ENCODE results near the gene RIN2. TPM values are rescaled to one million over a fixed set of nuclear protein-coding genes. Genes with fewer than 3 reads are reported as not detected.

The RIN2 gene
- total RNA-seq, 3 donors from 2014 or later (not counting 1 experiment from before 2014, with no cell fraction given): 0.72 to 2.7 (median 2.7) TPM

GRCh38 chr20:19806806-19807190 lies 48.7 kb downstream of the RIN2 start:
- 91% methylated on average over 4 of the region's 4 CpGs for WGBS (ENCODE audit: insufficient coverage)
- no peaks in the 10 kb centered on the region for H3K36me3 Mint-ChIP-seq

DNA sequence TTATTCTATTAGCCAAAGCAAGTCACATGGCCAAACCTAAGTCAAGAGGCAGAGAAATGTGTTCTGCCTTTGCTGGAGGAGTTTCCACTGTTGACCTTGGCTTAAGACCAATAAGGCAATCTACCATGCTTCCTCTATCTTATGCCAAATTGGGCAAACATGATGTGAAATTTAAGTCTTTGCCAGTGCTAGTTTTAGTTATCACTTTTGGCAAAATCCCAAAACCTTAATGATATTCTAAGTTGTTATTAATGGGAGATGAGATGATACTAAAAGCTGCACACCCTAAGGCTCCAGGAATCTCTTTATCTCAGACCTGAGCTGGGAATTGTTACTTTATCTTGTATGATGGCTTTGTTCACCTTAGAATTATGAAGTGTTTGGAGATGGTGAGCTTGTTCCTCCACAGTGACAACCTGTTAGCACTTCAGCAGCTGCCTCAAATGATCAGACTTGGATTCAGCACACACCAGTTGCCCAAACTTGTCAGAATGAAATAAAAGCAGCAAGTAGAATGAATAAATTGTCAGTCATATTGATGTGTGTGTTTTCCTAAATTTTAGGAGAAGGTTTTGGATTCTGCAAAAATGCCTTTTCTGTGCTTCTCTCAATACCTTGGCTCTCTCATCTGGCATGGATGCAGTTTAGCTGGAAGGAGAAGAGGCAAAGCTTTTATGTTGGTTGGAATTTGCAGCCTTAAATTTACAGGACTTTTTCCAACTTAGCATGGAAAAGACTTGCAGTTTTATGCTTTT lies 49.3 kb downstream of the RIN2 start:
- no peaks in the 10 kb centered on the region for H3K36me3 ChIP-seq (ENCODE audit: control insufficient read depth, insufficient read depth, low read length)
- TF ChIP-seq, protein P1, sequence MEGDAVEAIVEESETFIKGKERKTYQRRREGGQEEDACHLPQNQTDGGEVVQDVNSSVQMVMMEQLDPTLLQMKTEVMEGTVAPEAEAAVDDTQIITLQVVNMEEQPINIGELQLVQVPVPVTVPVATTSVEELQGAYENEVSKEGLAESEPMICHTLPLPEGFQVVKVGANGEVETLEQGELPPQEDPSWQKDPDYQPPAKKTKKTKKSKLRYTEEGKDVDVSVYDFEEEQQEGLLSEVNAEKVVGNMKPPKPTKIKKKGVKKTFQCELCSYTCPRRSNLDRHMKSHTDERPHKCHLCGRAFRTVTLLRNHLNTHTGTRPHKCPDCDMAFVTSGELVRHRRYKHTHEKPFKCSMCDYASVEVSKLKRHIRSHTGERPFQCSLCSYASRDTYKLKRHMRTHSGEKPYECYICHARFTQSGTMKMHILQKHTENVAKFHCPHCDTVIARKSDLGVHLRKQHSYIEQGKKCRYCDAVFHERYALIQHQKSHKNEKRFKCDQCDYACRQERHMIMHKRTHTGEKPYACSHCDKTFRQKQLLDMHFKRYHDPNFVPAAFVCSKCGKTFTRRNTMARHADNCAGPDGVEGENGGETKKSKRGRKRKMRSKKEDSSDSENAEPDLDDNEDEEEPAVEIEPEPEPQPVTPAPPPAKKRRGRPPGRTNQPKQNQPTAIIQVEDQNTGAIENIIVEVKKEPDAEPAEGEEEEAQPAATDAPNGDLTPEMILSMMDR (IDR thresholded peaks at IDR 0.05): no peak
- H3K27ac Mint-ChIP-seq: no peak overlapping the region
- no peak for DNase-seq
- H3K4me1 ChIP-seq (ENCODE audit: control insufficient read depth, insufficient read depth, low read length): no peaks in the 10 kb centered on the region
- H3K36me3 Mint-ChIP-seq: no peaks in the 10 kb centered on the region
- H3K27me3 ChIP-seq (ENCODE audit: control insufficient read depth, insufficient read depth, low read length): no peaks in the 10 kb centered on the region
- H3K9me3 Mint-ChIP-seq: no peaks in the 10 kb centered on the region
- H3K4me1 Mint-ChIP-seq: no peaks in the 10 kb centered on the region
- no peak overlapping the region for H3K27ac ChIP-seq (ENCODE audit: low read length)
- intact Hi-C loops (cut with micrococcal nuclease): no loop called here
- no peak for ATAC-seq
- no peak overlapping the region for H3K4me3 ChIP-seq (ENCODE audit: low read length)
- H3K9me3 ChIP-seq (ENCODE audit: control insufficient read depth, insufficient read depth, low read length): no peaks in the 10 kb centered on the region
- no peak overlapping the region for H3K4me3 Mint-ChIP-seq
- peaks cover 3 to 10% of the 10 kb centered on the region in 2 donors for H3K27me3 Mint-ChIP-seq (ENCODE audit: low read depth in 2 of 2)

More at GRCh38 chr20:19806806-19807190, 48.7 kb downstream of the RIN2 start:
- H3K4me1 ChIP-seq (ENCODE audit: control insufficient read depth, insufficient read depth, low read length): no peaks in the 10 kb centered on the region
- Mint-ChIP-seq H3K27ac (no peak overlapping the region), H3K4me3 (no peak overlapping the region), H3K9me3 (no peaks in the 10 kb centered on the region), H3K4me1 (no peaks in the 10 kb centered on the region), H3K27me3 (ENCODE audit: low read depth in 2 of 2) (peaks cover 0 to 10% of the 10 kb centered on the region in 2 donors)
- TF ChIP-seq, protein P1 (IDR thresholded peaks at IDR 0.05): no peak
- no peaks in the 10 kb centered on the region for H3K27me3 ChIP-seq (ENCODE audit: control insufficient read depth, insufficient read depth, low read length)
- H3K4me3 ChIP-seq (ENCODE audit: low read length): no peak overlapping the region
- intact Hi-C loops (cut with micrococcal nuclease): no loop called here
- H3K9me3 ChIP-seq (ENCODE audit: control insufficient read depth, insufficient read depth, low read length): no peaks in the 10 kb centered on the region
- no peak overlapping the region for H3K27ac ChIP-seq (ENCODE audit: low read length)
- H3K36me3 ChIP-seq (ENCODE audit: control insufficient read depth, insufficient read depth, low read length): no peaks in the 10 kb centered on the region
- DNase-seq (no peak), ATAC-seq (no peak)

Measured in natural killer cell (primary cell).